Activated CD8-positive, alpha-beta memory T cell treated with anti-CD3 and anti-CD28 coated beads, Interleukin-2, amount 10 ng/mL, durations not matched to agents 7 days and 5 days (primary cell): Measurements from ENCODE around the gene SAMD1. TPM values are rescaled to one million over a fixed set of nuclear protein-coding genes. Genes with fewer than 3 reads are reported as not detected.

ENCODE experiments used
- ATAC-seq: fragments of 150-1000 bp; cut with Tn5 transposase; one replicate; pipeline ENCODE4 v1.10.0; 2021; ENCODE audit warnings: moderate library complexity
- CTCF ChIA-PET: fragments of 350-600 bp; sonication (Branson Sonifier 250); formaldehyde crosslinking; loops from one replicate; lab custom pipeline; 2021; ENCODE audit warnings: antibody characterized with exemption; lab: Charles Lee
- DNase-seq: peaks from one replicate; pipeline ENCODE4 v3.0.0-alpha.2; 2020
- H3K27ac Mint-ChIP-seq: one replicate; pipeline ENCODE4 v1.8.0; 2021; ENCODE audit warnings: mild to moderate bottlenecking, mixed read lengths
- H3K27me3 Mint-ChIP-seq: one replicate; pipeline ENCODE4 v1.8.0; 2021; ENCODE audit warnings: mixed read lengths
- H3K36me3 Mint-ChIP-seq: one replicate; pipeline ENCODE4 v1.8.0; 2021; ENCODE audit warnings: mild to moderate bottlenecking, mixed read lengths
- H3K4me1 Mint-ChIP-seq: one replicate; pipeline ENCODE4 v1.8.0; 2021; ENCODE audit warnings: mixed read lengths
- H3K4me3 Mint-ChIP-seq: one replicate; pipeline ENCODE4 v1.8.0; 2021; ENCODE audit warnings: mild to moderate bottlenecking, moderate library complexity, mixed read lengths
- H3K9me3 Mint-ChIP-seq: one replicate; pipeline ENCODE4 v1.8.0; 2022; ENCODE audit warnings: low read depth, mixed read lengths
- total RNA-seq, 2 experiments: library from RNA; stranded (reverse); gene quantifications; one replicate each; pipeline ENCODE4 v1.2.3, GENCODE V29; 2021

SAMD1 gene
- 10 to 100 TPM; 60.4 to 81.9 TPM for total RNA-seq

DNA sequence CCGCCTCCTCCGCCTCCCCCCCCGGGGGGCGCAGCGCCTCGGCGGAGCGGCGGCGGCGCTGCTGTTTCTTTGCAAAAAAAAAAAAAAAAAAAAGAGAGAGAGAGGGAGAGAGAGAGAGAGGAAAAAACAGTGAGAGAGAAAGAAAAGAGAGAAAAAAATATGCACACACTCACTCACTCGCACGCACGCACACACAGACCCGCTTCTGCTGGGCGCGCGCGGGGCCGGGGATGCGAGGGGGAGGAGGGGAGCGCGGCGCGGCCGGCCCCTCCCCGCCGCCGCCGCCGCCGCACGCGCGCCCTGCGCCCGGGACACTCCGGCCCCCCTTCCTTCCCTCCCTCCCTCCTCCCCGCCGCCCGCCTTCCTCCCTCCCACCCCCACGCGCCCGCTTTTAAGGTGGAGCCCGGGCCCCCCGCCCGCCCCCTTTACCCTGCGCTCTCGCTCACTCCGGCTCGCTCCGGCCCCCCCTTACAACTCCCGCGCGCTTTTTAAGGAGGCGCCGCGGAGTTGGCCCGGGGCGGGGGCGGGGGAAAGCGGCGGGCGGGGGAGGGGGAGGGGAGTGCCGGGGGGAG, at the start of gene SAMD1:
Gene SAMD1 (minus strand): TSS at position 243 of the 572 bp plus-strand sequence.
- H3K4me1 Mint-ChIP-seq, result peaks cover 20% of the 10 kb centered on the region
- H3K9me3 Mint-ChIP-seq, result peaks cover 4% of the 10 kb centered on the region
- H3K27me3 Mint-ChIP-seq, result no peaks in the 10 kb centered on the region
- peak within 1 kb of the TSS; percentile 82 for H3K4me3 Mint-ChIP-seq
- peaks cover 19% of the 10 kb centered on the region for H3K36me3 Mint-ChIP-seq
- H3K27ac Mint-ChIP-seq, result peak within 1 kb of the TSS; percentile 99
- DNase-seq (peak; percentile 88), ATAC-seq (peak; percentile 61)
- CTCF ChIA-PET, result interaction anchor here (1.0 to 1.5 kb wide), 4 partner anchors 10 to 59 kb away, joined by 3 to 4 read pairs (median 3); partner anchors contain the start of gene IL27RA

DNA sequence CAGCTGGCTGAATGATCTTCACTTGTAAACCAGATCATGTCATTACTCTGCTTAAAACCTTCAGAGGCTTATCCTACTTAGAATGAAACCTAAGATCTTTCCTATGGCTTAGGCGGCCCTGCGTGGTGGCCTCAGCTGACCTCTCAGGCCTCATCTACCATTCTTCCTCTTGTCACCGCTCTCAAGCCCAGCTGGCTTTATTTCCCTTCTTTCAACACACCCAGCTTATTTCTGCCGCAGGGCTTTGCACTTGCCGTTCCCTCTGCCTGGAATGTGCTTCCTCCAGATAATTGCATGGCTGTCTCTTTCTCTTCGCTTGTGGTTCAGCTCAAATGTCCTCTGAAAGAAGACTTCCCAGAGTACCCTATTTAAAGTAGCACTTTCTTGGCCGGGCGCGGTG, 49.4 kb upstream of the SAMD1 start:
- peaks cover 8% of the 10 kb centered on the region for H3K36me3 Mint-ChIP-seq
- no peaks in the 10 kb centered on the region for H3K27me3 Mint-ChIP-seq
- CTCF ChIA-PET, result interaction anchor here (1.0 to 3.8 kb wide), 7 partner anchors 8 to 333 kb away, joined by 3 to 14 read pairs (median 3); partner anchors contain the start of gene MISP3
- no peak overlapping the region for H3K27ac Mint-ChIP-seq
- DNase-seq (no peak), ATAC-seq (no peak)
- H3K9me3 Mint-ChIP-seq, result no peaks in the 10 kb centered on the region
- no peak overlapping the region for H3K4me3 Mint-ChIP-seq
- H3K4me1 Mint-ChIP-seq, result peaks cover 21% of the 10 kb centered on the region

DNA sequence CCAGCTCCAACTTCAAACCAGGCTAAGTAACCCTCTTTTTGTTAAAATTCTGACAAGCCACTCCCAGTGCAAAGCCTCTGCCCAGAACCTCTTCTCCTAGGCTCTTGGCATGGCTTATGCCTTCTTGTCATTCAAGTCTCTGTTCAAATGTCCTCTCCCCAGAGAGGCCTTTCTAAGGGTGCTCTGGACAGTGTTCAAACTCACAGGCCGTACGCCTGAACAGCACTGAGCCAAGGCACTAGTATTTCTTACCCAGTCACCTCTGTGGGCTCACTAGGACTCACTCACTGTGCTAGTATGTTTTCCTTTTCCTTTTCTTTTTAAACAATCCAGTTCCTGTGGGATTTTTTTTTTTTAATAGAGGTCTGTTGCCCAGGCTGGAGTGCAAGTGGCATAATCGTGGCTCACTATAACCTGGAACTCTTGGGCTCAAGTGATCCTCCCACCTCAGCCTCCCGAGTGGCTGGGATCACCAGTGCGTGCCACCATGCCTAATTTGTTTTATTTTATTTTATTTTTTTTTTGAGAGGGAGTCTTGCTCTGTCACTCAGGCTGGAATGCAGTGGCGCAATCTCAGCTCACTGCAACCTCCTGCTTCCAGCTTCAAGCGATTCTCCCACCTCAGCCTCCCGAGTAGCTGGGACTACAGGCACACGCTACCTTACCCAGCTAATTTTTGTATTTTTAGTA, 48.2 kb upstream of the SAMD1 start:
- CTCF ChIA-PET, result interaction anchor here (1.0 to 3.8 kb wide), 10 partner anchors 9 to 281 kb away, joined by 3 to 38 read pairs (median 4); partner anchors contain the start of gene MISP3
- Mint-ChIP-seq H3K9me3 (no peaks in the 10 kb centered on the region), H3K27me3 (no peaks in the 10 kb centered on the region), H3K4me3 (peak overlapping the region; percentile 44), H3K27ac (peak overlapping the region; percentile 29), H3K4me1 (peaks cover 31% of the 10 kb centered on the region), H3K36me3 (peaks cover 15% of the 10 kb centered on the region)
- DNase-seq (no peak), ATAC-seq (no peak)

- peak within 1 kb of the TSS; percentile 88 for H3K4me3 Mint-ChIP-seq
- H3K9me3 Mint-ChIP-seq, result no peaks in the 10 kb centered on the region
- H3K27ac Mint-ChIP-seq, result peak within 1 kb of the TSS; percentile 94
- H3K4me1 Mint-ChIP-seq, result peaks cover 34% of the 10 kb centered on the region
- CTCF ChIA-PET, result interaction anchor here (0.5 to 4.0 kb wide), 94 partner anchors 9 to 554 kb away, joined by 3 to 59 read pairs (median 5); partner anchors contain the start of genes ADGRE5, DNAJB1, GIPC1 and IL27RA
- no peaks in the 10 kb centered on the region for H3K27me3 Mint-ChIP-seq
- ATAC-seq (peak; percentile 88), DNase-seq (peak; percentile 99)
- peaks cover 25% of the 10 kb centered on the region for H3K36me3 Mint-ChIP-seq
Measured at GRCh38 chr19:14136509-14137281, 46.1 kb upstream of the SAMD1 start, which contains the start of gene ASF1B. Gene ASF1B (minus strand): TSS chr19:14136589. CDS start chr19:14136456, 133 bp downstream.

GRCh38 chr19:14135985-14136508, 45.5 kb upstream of the SAMD1 start:
- H3K9me3 Mint-ChIP-seq, result no peaks in the 10 kb centered on the region
- no peaks in the 10 kb centered on the region for H3K27me3 Mint-ChIP-seq
- ATAC-seq (no peak), DNase-seq (no peak)
- H3K36me3 Mint-ChIP-seq, result peaks cover 26% of the 10 kb centered on the region
- peaks cover 34% of the 10 kb centered on the region for H3K4me1 Mint-ChIP-seq
- peak overlapping the region; percentile 94 for H3K27ac Mint-ChIP-seq
- CTCF ChIA-PET, result interaction anchor here (0.5 to 4.0 kb wide), 86 partner anchors 8 to 554 kb away, joined by 3 to 59 read pairs (median 5); partner anchors contain the start of genes ADGRE5, DNAJB1, GIPC1 and IL27RA
- peak overlapping the region; percentile 88 for H3K4me3 Mint-ChIP-seq

- Mint-ChIP-seq H3K9me3 (no peaks in the 10 kb centered on the region), H3K4me1 (peaks cover 34% of the 10 kb centered on the region), H3K4me3 (peak overlapping the region; percentile 88), H3K27ac (peak overlapping the region; percentile 94), H3K36me3 (peaks cover 24% of the 10 kb centered on the region), H3K27me3 (no peaks in the 10 kb centered on the region)
- DNase-seq (no peak), ATAC-seq (no peak)
- CTCF ChIA-PET, result interaction anchor here (0.6 to 4.0 kb wide), 15 partner anchors 10 to 372 kb away, joined by 3 to 59 read pairs (median 4); partner anchors contain the start of gene PRKACA
Measured at GRCh38 chr19:14135355-14135754, 44.8 kb upstream of the SAMD1 start.

- peaks cover 34% of the 10 kb centered on the region for H3K36me3 Mint-ChIP-seq
- CTCF ChIA-PET, result interaction anchor here (1.2 kb wide), 1 partner anchor 9 kb away, joined by 4 read pairs; the partner anchor contains the start of gene ASF1B
- peaks cover 7% of the 10 kb centered on the region for H3K4me1 Mint-ChIP-seq
Measured at GRCh38 chr19:14127929-14128509, 37.5 kb upstream of the SAMD1 start.

GRCh38 chr19:14127176-14127575, 36.6 kb upstream of the SAMD1 start:
- Mint-ChIP-seq H3K36me3 (peaks cover 34% of the 10 kb centered on the region), H3K9me3 (no peaks in the 10 kb centered on the region), H3K27me3 (no peaks in the 10 kb centered on the region), H3K27ac (no peak overlapping the region), H3K4me1 (peaks cover 5% of the 10 kb centered on the region), H3K4me3 (no peak overlapping the region)
- CTCF ChIA-PET, result no interaction called here
- ATAC-seq (no peak), DNase-seq (no peak)

More at GRCh38 chr19:14127929-14128509, 37.5 kb upstream of the SAMD1 start:
- Mint-ChIP-seq H3K27me3 (no peaks in the 10 kb centered on the region), H3K9me3 (no peaks in the 10 kb centered on the region), H3K4me3 (no peak overlapping the region), H3K27ac (no peak overlapping the region)
- DNase-seq (no peak), ATAC-seq (no peak)

DNA sequence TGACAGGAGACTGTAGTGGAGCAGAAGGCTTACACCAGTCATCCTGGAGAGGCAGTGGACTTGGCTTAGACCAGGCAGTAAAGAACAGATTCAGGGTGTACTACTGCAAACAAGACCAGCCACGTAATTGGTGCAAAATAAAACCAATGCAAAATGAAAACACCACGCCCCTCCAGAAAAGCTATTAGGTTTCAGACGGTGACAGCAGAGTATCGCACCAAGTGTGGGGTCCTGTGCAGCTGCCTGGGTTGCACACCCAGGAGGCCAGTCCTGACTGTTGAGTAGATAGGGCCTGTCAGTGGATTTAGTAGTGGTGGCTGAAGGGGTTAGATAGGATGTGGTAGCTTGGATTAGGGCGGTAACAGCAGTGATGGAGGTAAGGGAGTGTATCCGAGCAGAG, 32.4 kb upstream of the SAMD1 start:
- peaks cover 11% of the 10 kb centered on the region for H3K4me1 Mint-ChIP-seq
- no peaks in the 10 kb centered on the region for H3K9me3 Mint-ChIP-seq
- no peak overlapping the region for H3K4me3 Mint-ChIP-seq
- H3K27me3 Mint-ChIP-seq, result no peaks in the 10 kb centered on the region
- peaks cover 26% of the 10 kb centered on the region for H3K36me3 Mint-ChIP-seq
- H3K27ac Mint-ChIP-seq, result peak overlapping the region; percentile 3
- DNase-seq (no peak), ATAC-seq (no peak)
- CTCF ChIA-PET, result interaction anchor here (1.1 to 1.4 kb wide), 2 partner anchors 14 to 295 kb away, joined by 3 to 6 read pairs; partner anchors contain the start of gene ASF1B

GRCh38 chr19:14120497-14120780, 29.9 kb upstream of the SAMD1 start:
- H3K9me3 Mint-ChIP-seq, result no peaks in the 10 kb centered on the region
- CTCF ChIA-PET, result interaction anchor here (0.9 to 1.1 kb wide), 2 partner anchors 15 to 16 kb away, joined by 5 read pairs; partner anchors contain the start of gene ASF1B
- peaks cover 25% of the 10 kb centered on the region for H3K4me1 Mint-ChIP-seq
- ATAC-seq (no peak), DNase-seq (no peak)
- H3K36me3 Mint-ChIP-seq, result peaks cover 18% of the 10 kb centered on the region
- H3K27me3 Mint-ChIP-seq, result no peaks in the 10 kb centered on the region
- H3K27ac Mint-ChIP-seq, result no peak overlapping the region
- H3K4me3 Mint-ChIP-seq, result no peak overlapping the region

DNA sequence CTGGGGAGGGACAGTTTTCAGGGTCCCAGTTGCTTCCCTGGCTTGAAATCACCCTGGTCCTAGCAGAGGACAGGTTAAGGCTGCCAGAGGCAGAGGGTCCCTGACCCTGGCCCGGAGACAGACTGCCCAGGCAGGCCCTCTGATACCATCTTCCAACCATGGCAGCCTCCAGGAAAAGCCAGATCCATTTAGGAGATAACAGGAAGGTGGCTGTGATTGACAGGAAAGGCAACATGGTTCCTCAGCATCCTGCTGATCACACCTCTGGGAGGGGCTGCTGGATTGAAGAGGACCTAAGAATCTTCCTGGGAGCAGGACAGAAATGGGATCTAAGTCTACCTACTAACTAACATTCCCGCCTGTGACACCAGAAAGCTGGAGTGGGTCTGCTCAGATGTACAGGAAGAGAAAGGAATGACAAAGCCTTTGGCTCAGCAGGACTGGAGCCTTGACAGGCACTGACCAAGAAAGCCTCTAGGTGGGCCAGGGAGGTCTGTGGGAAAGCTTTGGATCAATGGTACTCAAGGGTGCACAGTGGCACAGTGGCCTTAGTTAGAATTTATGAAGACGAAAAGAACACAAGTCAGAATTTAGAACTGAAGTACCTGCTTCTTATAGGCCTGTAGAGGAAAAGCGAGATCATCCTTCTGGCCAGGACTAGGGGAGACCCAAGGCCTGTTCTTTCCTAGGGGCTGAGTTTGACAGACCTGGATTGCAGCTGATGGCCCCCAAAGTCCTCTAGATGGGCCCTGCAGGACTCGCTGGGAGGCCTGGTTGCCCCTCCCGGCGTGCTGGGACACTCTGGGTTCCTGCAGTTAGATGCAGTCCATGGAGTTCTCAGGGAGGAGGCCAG, 29.3 kb upstream of the SAMD1 start:
- no peak overlapping the region for H3K4me3 Mint-ChIP-seq
- H3K36me3 Mint-ChIP-seq, result peaks cover 17% of the 10 kb centered on the region
- no peak for DNase-seq
- peaks cover 31% of the 10 kb centered on the region for H3K4me1 Mint-ChIP-seq
- peak overlapping the region; percentile 52 for H3K27ac Mint-ChIP-seq
- H3K9me3 Mint-ChIP-seq, result no peaks in the 10 kb centered on the region
- no peak for ATAC-seq
- CTCF ChIA-PET, result interaction anchor here (0.9 kb wide), 1 partner anchor 239 kb away, joined by 3 read pairs; no protein-coding TSS in a partner anchor
- no peaks in the 10 kb centered on the region for H3K27me3 Mint-ChIP-seq
